ENCODE data around the gene GOLGA7B.

Gene GOLGA7B

DNA sequence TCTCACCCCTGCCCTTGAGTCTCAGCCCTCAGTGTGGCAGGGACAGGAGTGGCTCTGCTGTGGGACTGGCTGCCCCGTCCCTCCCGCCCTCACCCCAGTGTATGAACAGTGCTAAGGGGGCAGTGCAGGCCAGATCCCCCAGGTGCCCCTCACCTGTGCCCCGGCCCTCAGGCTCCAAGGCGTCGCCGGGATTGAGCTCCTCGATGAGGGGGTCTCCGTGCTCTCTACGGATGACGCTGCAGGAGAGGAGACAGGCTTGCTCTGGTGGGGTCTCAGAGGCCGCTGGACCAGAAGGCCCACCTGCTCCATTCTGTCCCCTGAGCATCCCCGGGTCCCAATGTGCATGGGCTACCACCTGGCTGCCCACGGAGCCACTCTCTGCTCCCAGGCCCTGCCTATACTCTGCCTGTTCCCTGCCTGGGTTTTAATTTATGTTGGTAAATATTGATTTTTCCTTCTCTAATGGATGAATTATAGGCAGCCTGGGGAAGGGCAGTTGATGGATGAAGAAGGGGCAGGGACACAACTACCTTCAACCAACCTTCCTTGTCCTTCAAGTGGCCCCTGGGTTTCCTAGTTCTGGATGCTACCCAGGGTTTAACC is 47.2 kb downstream of the GOLGA7B start:
- DNase-seq, result peak; percentile 2

GRCh38 chr10:97898429-97898828 is 48.8 kb downstream of the GOLGA7B start:
- DNase-seq, result peak; percentile 14

GRCh38 chr10:97901381-97901780 is 51.7 kb downstream of the GOLGA7B start:
- peak; percentile 8 for DNase-seq

GRCh38 chr10:97903128-97904017 is 53.7 kb downstream of the GOLGA7B start:
- no peak for DNase-seq

DNA sequence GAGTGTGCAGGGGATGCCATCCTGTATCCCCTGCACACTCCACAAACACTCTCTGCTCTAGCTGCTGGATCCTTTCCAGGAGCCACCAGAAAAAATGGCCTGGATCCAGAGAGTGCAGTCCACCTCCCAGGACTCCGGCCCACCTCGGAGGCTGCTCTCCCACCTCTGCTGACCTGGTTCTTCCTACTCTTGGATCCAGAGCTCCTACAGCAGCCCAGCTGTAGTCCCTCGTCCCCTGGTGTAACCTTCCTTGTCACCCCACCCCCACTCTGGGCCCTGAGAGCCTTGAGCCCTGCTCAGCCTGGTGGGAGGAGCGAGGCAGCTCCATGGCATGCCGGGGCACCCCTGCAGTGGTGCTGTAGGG is 54.4 kb downstream of the GOLGA7B start:
- no peak for DNase-seq

DNA sequence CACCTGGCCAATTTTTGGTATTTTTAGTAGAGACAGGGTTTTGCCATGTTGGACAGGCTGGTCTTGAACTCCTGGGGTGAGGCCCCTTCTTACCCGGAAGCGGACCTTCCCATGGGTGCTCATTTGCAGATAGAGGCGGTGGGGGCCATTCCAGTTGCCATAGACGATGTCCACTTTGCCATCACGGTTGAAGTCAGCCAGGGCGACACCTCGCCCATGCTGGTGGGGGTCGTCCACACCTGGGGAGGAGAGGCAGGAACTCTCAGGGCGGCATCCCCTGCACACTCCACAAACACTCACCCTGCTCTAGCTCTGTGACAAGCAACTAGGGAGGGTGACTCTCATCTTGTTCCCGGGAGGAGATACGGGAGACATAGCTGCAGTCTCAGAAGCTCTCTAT is 54.9 kb downstream of the GOLGA7B start:
- no peak for DNase-seq

- DNase-seq, result no peak
Observed at GRCh38 chr10:97905276-97905675, 55.6 kb downstream of the GOLGA7B start.

DNA sequence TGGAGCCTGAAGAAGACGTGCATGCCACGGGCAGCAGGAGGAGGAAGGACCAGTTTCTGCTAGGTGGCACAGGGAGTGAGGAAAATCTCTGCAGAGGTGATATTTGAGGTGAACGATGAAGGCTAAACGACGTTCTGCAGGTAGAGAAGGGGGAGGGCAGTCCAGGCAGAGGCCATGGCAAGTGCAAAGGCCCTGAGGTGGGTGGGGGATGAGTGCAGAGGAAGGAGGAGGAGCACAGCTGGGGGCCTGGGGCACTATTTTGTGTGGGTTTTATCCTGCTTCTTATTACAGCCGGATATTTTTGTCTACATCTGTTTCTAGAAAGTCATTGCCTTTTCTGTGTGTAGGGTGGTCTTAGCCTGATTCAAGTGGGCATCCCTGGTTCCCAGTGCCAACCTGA is 57.6 kb downstream of the GOLGA7B start:
- DNase-seq, result no peak

DNA sequence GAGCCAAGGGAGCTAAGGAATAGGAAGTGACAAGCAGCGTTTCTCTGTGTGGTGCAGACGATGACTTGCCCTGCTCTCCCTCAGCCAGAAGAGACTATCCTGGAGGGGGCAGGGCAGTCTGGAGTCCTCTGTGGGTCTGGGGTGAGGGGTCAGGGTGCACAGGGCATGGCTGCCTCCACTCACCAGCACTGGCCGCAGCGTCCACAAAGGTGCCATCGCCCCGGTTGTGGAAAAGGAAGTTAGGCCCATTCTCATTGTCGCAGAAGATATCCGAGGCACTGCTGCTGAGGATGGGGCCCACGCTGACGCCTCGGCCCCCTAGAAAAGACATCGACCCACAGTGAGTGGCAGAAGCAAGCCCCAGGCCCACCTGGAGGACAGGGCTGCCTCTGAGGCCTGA is 58.2 kb downstream of the GOLGA7B start:
- DNase-seq, result no peak

GRCh38 chr10:97910661-97911060 is 61.0 kb downstream of the GOLGA7B start:
- no peak for DNase-seq

DNA sequence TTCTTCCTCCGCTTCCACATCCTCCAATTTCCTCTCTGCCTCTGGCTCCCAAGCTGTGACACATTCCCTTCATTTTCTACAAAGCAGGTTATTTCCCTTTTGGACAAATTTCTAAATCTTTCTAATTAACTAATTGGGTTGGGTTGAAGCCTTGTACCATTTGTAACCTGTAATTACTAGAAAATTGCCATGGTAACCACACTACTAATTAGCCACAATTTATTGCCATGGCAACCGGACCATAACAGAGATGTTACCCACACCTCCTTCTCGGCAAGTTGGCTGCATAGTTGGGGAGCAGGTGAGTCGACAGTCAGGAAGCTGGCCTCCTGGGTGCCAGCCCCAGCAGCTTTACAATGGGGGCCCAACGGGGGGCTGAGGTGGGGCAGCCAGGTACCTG is 61.6 kb downstream of the GOLGA7B start:
- DNase-seq, result no peak

DNA sequence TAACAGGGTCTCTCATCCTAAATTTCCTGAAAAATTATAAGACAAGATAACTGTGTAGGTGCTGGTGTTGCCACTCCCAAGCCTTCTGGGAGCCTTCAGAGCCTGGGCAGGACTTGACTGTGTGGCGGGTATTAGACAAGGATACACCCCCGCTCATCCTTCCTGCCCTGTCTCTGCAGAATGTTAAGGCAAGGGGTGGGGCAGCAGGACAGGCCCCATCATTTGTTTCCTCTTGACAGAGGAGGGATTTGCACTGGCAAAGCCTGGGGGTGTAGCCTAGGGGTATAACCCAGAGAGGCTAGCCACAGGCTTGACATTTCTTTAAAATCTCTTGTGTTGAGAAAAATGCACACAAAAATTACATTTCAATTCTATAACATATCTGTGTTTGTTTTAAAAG is 63.5 kb downstream of the GOLGA7B start:
- DNase-seq, result no peak

DNA sequence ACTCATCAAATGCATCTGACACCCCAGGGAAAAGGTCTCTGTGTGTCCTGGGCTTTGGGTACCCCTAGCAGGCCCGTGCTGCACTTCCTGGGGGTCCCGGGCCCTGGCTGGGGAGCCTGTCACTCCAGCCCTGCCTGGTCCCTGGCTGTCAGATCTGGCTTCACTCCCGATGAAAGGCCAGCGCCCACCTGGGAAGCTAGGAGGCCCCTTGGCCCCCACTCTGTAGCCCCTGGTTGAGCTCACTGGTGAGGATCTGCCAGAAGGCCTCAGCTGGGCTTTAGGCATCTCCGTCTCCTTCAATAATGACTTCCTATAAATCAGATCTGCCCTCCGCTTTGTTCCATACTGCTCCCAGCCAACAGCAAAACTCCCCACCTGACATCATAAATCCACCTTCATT is 64.0 kb downstream of the GOLGA7B start:
- no peak for DNase-seq

GRCh38 chr10:97914171-97914836 is 64.7 kb downstream of the GOLGA7B start:
- DNase-seq, result no peak

DNA sequence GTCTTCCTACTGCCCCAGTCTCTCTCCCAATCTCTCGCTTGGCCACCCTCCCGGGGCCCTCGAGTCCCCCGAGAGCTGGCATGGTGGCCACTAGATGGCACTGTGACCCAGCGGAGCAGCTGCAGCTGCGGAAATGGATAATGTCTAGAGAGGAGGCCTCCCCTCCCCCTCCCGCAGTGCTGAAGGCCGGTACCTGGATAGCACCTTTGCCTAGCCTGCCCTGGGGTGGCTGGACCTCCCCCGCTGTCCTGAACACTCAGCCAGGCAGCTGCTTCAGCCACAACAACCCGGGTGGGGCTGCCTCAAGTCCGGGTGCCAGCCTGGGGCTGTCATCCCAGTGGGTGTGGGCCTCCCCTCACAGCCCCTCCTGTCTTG is 65.2 kb downstream of the GOLGA7B start:
- peak; percentile 62 for DNase-seq

DNA sequence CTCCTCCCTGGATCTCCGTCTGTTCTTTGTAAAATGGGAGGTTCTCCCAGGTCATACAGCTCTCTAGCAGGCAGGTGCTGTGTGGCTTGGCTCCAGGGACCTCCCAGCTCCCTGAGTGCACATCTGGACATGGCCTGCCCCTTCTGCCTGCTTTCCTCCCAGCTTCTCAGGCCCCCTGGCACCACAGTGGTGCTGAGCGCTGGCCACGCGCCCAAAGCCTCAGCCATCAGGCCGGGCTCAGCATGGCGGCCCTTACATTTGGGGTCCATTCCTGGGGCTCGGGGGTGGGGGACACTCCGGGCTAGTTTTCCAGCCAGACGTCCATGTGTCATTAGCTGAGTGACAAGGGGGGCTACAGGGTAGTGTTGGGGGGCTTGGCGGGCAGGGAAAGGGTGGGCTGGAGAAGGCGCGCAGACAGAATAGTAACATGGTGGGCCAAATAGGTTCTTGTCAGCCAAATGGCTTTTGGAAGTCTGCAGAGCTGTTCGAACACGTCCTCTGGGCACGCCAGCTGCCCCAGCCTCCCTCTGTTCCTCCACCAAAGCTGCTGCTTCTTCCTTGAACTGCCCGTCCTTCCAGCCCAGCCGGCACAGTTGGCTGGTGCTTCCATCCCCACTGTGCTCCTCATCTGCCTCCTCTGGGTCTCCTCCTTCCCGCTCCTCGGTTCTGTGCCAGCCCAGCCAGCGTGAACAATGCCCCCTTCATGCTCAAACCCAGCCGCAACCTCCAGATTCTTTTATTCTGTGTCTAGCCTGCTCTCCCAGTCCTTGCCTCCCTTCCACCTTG is 65.9 kb downstream of the GOLGA7B start:
- DNase-seq, result no peak

DNA sequence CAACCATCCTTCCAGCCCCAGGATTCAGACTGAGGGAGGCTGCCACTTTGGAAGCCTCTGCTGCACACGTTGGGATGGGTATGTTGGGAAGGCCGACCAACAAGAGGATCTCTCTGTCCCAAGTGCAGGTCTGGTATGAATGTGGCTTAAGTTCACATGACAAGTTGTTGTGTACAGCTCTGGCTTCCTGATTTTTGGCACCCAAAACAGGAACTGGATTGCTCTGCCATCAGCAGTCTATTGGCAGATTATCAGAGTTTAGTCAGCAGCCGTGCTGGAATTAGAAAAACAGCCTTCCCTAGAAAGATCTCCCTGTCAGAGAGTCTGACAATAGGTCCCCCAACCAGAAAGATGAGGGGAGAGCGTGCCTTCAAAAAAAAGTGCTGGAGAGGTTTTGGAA is 66.9 kb downstream of the GOLGA7B start:
- no peak for DNase-seq

- DNase-seq, result no peak
Observed at GRCh38 chr10:97919012-97919411, 69.4 kb downstream of the GOLGA7B start.

- DNase-seq, result no peak
Observed at GRCh38 chr10:97920865-97921264, 71.2 kb downstream of the GOLGA7B start.

Data from CD4-positive, alpha-beta T cell treated with Interleukin-15 for 1 hour (primary cell).